SKM-1 (cell line): ENCODE results near the gene MAGT1.
A peak's percentile ranks its signal among the peaks of the same experiment; 100 is the strongest.
"Not testable (repeated sequence)": the region's sequence is repeated elsewhere in the genome, so short reads cannot be mapped to it uniquely, and the experiment has no call there.

Experiments used
- DNase-seq: peaks from one replicate; lab custom pipeline; 2025; ENCODE audit not compliant: unreplicated experiment; lab: John Stamatoyannopoulos, UW

Gene MAGT1

GRCh38 chrX:77875372-77875771 lies 19.9 kb downstream of the MAGT1 start:
- DNase-seq, result no peak

- DNase-seq, result not testable (repeated sequence)
These were observed 63.7 kb downstream of the MAGT1 start for GRCh38 chrX:77831544-77831943.

DNA sequence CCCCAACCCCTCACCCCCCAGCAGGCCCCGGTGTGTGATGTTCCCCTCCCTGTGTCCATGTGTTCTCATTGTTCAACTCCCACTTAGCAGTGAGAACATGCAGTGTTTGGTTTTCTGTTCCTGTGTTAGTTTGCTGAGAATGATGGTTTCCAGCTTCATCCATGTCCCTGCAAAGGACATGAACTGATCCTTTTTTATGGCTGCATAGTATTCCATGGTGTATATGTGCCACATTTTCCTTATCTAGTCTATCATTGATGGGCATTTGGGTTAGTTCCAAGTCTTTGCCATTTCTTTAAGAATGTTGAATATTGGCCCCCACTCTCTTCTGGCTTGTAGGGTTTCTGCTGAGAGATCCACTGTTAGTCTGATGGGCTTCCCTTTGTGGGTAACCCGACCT lies 73.2 kb downstream of the MAGT1 start:
- DNase-seq, result not testable (repeated sequence)

- no peak for DNase-seq
These were observed 75.0 kb downstream of the MAGT1 start for GRCh38 chrX:77820091-77820727.

GRCh38 chrX:77814210-77814609 lies 81.0 kb downstream of the MAGT1 start:
- DNase-seq, result no peak

GRCh38 chrX:77802201-77802600 lies 93.0 kb downstream of the MAGT1 start:
- DNase-seq, result no peak

DNA sequence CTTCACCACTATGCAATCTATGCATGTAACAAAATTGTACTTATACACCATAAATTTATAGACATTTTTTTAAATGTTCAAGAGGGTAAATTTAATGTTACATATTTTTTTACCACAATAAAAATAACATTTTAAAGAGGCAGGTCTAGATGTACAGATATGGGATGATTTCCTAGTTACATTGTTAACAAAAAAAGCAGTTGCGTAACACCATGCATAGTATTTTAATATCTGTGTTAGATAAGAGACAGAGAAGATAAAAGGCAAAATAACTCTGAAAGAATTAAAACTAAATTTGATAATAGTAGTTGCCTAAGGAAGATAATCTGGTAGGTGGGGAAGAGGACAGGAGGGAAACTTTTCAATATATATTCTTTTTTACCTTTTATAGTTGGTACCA lies 100.1 kb downstream of the MAGT1 start:
- DNase-seq, result no peak

- no peak for DNase-seq
These were observed 101.3 kb downstream of the MAGT1 start for GRCh38 chrX:77793946-77794345.

- no peak for DNase-seq
These were observed 107.2 kb downstream of the MAGT1 start for GRCh38 chrX:77788050-77788449.

DNA sequence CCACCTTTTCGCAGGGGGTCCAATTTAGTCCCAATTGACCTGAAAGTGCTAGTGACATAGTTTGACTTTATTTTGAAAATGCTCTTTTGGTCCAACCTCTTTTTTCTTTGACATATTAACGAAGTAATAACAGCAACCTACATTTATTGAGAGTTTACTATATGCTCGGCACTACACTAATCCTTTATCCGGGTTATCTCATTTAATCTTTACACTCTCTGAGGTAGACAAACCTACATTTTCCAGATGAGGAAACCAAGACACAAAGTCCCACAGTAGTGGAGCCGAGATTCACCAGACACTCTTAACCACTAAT lies 108.9 kb downstream of the MAGT1 start:
- DNase-seq, result no peak

DNA sequence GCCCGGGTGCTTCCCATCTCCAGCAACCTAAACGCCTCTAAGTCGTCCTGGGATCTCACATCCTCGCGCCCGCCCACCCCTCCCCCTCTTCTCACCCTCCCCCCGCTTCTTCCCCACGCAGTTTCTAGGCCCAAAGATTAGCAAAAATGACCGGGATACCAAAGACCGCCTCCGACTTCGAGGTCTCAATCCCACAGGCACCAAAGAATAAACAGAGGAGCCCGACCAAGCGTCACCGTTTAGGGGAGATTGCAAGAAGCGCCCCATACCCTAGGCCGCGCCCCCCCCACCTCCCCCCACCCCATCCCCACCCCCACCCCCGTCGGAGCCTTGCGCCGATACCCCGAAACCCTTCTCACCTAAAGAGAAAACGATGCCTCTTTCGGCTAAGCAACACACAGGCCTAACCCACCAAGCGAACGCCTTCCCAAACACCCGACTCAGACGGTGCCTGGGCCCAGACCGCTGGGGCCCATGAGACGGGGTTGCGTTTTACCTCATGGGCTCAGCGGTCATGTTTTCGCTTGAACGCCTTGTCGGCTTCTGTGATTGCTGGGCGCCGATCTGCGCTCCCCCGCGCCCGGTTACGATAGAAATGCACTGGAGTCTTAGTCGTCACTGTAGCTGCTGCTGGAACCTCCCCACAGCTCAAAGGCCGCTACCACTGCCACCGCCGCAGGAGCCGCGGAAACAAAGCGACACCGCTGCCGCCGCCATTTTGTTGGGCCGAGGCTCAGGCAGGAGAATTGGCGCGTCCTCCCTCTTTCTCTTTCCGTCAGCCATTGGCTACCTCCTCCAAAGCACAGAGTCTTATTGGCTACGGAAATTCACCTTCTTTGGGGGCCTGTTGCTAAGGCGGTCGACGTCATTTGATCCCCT lies 109.5 kb downstream of the MAGT1 start, which contains the start of gene ATRX:
ATRX (minus strand) TSS at position 731 of the 879 bp plus-strand sequence; CDS start at position 516, 215 bp downstream.
- peak; percentile 69 for DNase-seq

GRCh38 chrX:77779695-77780094 lies 115.5 kb downstream of the MAGT1 start:
- no peak for DNase-seq

DNA sequence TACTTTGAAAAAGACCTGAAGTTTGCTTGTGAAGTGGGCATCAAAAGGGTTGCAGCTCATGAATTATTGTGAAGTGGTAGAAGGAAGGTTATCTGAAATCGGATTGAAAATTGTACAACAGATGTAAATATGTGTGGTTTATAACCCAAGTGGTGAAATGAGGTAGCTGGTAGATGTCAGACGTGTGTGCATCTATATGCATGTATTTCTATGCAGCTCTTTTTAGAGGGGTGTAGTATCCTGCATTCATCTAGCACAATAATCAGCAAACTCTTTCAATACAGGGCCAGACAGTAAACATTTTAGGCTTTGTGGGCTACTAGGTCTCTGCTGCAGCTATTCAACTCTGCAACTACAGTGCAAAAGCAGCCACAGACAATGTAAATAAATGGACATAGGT lies 118.6 kb downstream of the MAGT1 start:
- DNase-seq, result no peak
